GM12864 (cell line): Measurements from ENCODE around the gene GPR132.
A peak's percentile ranks its signal among the peaks of the same experiment; 100 is the strongest.
"Not testable (repeated sequence)": the region's sequence is repeated elsewhere in the genome, so short reads cannot be mapped to it uniquely, and the experiment has no call there.

Experiments used
- DNase-seq: peaks from one replicate; pipeline ENCODE4 v3.0.0-alpha.2; 2011; ENCODE audit warnings: low read depth
- H3K4me3 ChIP-seq: 2 replicates; pipeline ENCODE4 v1.5.1; 2011; ENCODE audit warnings: mild to moderate bottlenecking, low read depth, low read length, control low read depth
- CTCF ChIP-seq: IDR thresholded peaks from 2 replicates; pipeline ENCODE4 v1.5.1; 2011; ENCODE audit warnings: low read depth, mild to moderate bottlenecking, moderate library complexity, low read length, control low read depth, inconsistent platforms; ENCODE audit errors: missing control alignments

The GPR132 gene

GRCh38 chr14:105065280-105066228, at the start of gene GPR132:
Gene GPR132, minus strand, starts transcription at chr14:105065430. Its CDS starts 10,010 bp downstream, at chr14:105055420.
- peak within 1 kb of the TSS; percentile 95 for H3K4me3 ChIP-seq
- TF ChIP-seq CTCF, result no peak
- DNase-seq, result peak; percentile 96

- not testable (repeated sequence) for H3K4me3 ChIP-seq, DNase-seq
These were observed 44.0 kb upstream of the GPR132 start for GRCh38 chr14:105109243-105109642.

- no peak overlapping the region for H3K4me3 ChIP-seq
- DNase-seq, result no peak
- no peak for TF ChIP-seq CTCF
These were observed 43.3 kb upstream of the GPR132 start for GRCh38 chr14:105108516-105108864.

DNA sequence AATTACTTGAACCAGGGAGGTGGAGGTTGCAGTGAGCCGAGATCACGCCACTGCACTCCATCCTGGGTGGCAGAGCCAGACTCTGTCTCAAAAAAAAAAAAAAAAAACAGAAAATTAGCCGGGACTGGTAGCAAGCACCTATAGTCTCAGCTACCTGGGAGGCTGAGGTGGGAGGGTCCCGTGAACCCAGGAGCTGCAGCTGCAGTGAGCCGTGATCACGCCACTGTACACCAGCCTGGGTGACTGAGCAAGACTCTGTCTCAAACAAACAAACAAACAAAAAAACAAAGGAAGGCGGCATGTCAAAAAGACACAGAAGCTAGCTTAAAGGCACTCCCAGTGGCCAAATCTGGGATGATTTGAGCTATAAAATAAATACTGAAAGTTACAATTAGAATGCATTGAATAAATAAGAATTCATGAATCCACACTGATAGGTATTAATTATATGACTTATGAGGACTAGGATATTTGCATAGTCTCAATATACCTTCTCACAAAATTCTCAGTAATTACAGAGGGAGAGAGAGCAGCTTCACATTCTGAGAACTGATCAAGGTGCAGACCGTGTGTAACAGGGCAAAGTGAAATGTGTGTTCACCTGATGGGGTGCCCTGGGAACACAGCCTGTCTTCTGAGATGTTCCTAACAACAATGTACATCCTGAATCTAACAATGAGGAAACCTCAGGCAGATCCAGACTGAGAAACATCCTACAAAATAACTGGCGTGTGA, 42.7 kb upstream of the GPR132 start:
- H3K4me3 ChIP-seq, result no peak overlapping the region
- TF ChIP-seq CTCF, result no peak
- DNase-seq, result no peak

DNA sequence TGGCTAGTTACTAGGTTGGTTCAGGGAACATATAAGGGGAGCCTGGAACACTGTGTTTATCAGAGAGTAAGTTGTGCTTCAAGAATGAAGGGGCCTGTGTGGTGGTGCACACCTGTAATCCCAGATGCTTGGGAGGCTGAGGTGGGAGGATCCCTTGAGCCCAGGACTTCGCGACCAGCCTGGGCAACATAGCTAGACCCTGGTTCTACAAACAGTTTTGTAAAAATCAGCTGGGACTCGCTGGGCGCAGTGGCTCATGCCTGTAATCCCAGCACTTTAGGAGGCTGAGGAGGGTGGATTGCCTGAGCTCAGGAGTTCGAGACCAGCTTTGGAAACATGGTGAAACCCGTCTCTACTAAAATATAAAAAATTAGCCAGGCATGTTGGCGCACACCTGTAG, 42.1 kb upstream of the GPR132 start:
- no peak for TF ChIP-seq CTCF
- no peak overlapping the region for H3K4me3 ChIP-seq
- DNase-seq, result no peak

GRCh38 chr14:105105158-105105557, 39.9 kb upstream of the GPR132 start:
- no peak overlapping the region for H3K4me3 ChIP-seq
- TF ChIP-seq CTCF, result no peak
- no peak for DNase-seq

DNA sequence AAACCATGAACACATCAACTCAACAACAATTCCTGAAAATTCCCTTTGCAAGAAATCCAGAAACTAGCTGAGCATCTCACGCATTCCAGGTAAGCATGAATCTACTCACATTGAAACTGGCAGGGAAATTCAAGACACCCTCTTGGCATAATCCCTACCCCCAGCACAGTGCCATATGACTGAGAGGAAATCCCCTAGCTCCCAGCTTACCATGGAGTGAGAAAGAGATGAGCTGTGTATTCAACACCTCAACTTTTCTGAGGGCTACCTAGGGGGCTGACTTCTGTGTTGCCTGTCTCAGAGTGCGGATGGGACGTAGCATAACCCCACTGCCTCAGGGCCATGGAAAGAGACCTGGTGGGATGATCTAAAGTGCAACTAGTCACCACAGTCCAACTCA, 37.7 kb upstream of the GPR132 start:
- TF ChIP-seq CTCF, result no peak
- no peak overlapping the region for H3K4me3 ChIP-seq
- no peak for DNase-seq
